ENCODE data around the gene MAGEB17. TPM values are rescaled to one million over a fixed set of nuclear protein-coding genes. Genes with fewer than 3 reads are reported as not detected.

Gene MAGEB17
- total and polyA plus RNA-seq, 2 of the 8 experiments (the other 6 are each of a cell fraction or from before 2014, with no cell fraction given) = 0.48 to 1.1 TPM

GRCh38 chrX:16199343-16199742 lies 32.1 kb downstream of the MAGEB17 start:
- H3K4me1 ChIP-seq (replicated peaks in 1 of 4; ENCODE audit: control insufficient read depth in 3 of 4, insufficient read depth in 4 of 4, low read length in 3 of 4) = peaks cover 0 to 7% (median 4%) of the 10 kb centered on the region in 4 experiments; a peak in 4 of 7 replicates
- no peak overlapping the region for H3K27ac ChIP-seq (ENCODE audit: low read depth, low read length)
- H4K5ac ChIP-seq (ENCODE audit: insufficient read length, low read depth, low read length) = peak overlapping the region; percentile 68
- H3K9me3 ChIP-seq (ENCODE audit: insufficient read depth in 2 of 2, low read depth in 1 of 2, low read length in 1 of 2) = no peaks in the 10 kb centered on the region
- no peaks in the 10 kb centered on the region for H3K27me3 ChIP-seq (replicated peaks in 1 of 4; ENCODE audit: control insufficient read depth in 3 of 4, extremely low read depth in 1 of 4, insufficient read depth in 3 of 4, low read length in 3 of 4)
- FAIRE-seq (peak; percentile 79), DNase-seq (ENCODE audit: low read depth in 1 of 2, low spot score in 2 of 2) (no peak)
- no peaks in the 10 kb centered on the region for H3K79me1 ChIP-seq (ENCODE audit: low read depth, low read length)
- no peak overlapping the region for H2BK15ac ChIP-seq (ENCODE audit: low read length)
- no peak overlapping the region for H3K9ac ChIP-seq (replicated peaks in 1 of 4; ENCODE audit: extremely low read depth in 1 of 4, low read depth in 3 of 4, low read length in 3 of 4)
- 0 out of 2 replicates have a peak overlapping the region, but pooled peaks have one; percentile 72 for H2BK20ac ChIP-seq (ENCODE audit: low read length)
- no peaks in the 10 kb centered on the region for H3K36me3 ChIP-seq (ENCODE audit: control insufficient read depth in 2 of 4, insufficient read depth in 4 of 4, low read length in 3 of 4)
- TF ChIP-seq KDM4A (IDR thresholded peaks at IDR 0.05; ENCODE audit: low read depth, low read length, severe bottlenecking) (no peak), CHD1 (IDR thresholded peaks at IDR 0.05; ENCODE audit: low read depth, low read length) (no peak), JUN (IDR thresholded peaks at IDR 0.05; ENCODE audit: low read depth, low read length) (peak; percentile 75; the same call in 1 of the 2 replicates), JUND (IDR thresholded peaks at IDR 0.05; ENCODE audit: low read length) (0 out of 2 replicates have a peak, but pooled peaks have one; percentile 17), TBP (IDR thresholded peaks at IDR 0.05; ENCODE audit: low read depth, low read length) (no peak), NANOG (IDR thresholded peaks at IDR 0.05; ENCODE audit: insufficient read depth, low read depth, low read length, poor library complexity, severe bottlenecking) (no peak), SP1 (IDR thresholded peaks at IDR 0.05; ENCODE audit: low read depth, low read length) (no peak), FOSL1 (IDR thresholded peaks at IDR 0.05; ENCODE audit: insufficient read depth, low read depth, low read length) (no peak), CREB1 (IDR thresholded peaks at IDR 0.05) (no peak)
- H2BK5ac ChIP-seq (ENCODE audit: low read depth, low read length) = 0 out of 2 replicates have a peak overlapping the region, but pooled peaks have one; percentile 66
- H3K4ac ChIP-seq (replicated peaks; ENCODE audit: insufficient read length, low read depth, low read length) = no peak overlapping the region
- H3K4me3 ChIP-seq (ENCODE audit: extremely low read depth in 1 of 4, insufficient read depth in 2 of 4, low read depth in 3 of 4, low read length in 4 of 4) = peak overlapping the region in 1 of 4 experiments; percentile 12; a peak in 1 of 8 replicates
- no peaks in the 10 kb centered on the region for H3K79me2 ChIP-seq (ENCODE audit: control insufficient read depth in 1 of 2, insufficient read depth in 2 of 2, low read length in 2 of 2)
- POLR2A ChIA-PET (ENCODE audit: partially characterized antibody) = interaction anchor here (1.5 kb wide), 1 partner anchor 9 kb away, joined by 4 read pairs; no protein-coding TSS in a partner anchor
- H2AFZ ChIP-seq (ENCODE audit: low read length) = no peak overlapping the region
- H4K20me1 ChIP-seq (replicated peaks in 1 of 2; ENCODE audit: control insufficient read depth in 1 of 2, insufficient read depth in 2 of 2, low read length in 2 of 2) = no peaks in the 10 kb centered on the region
- H4K8ac ChIP-seq (ENCODE audit: extremely low read depth, insufficient read depth, low read length) = no peak overlapping the region
- no peak overlapping the region for H3K23ac ChIP-seq (ENCODE audit: insufficient read length)
- H3K4me2 ChIP-seq (ENCODE audit: insufficient read depth in 1 of 2, low read depth in 2 of 2, low read length in 2 of 2) = peak overlapping the region in 1 of 2 experiments; percentile 4; a peak in 2 of 4 replicates
- H2BK12ac ChIP-seq (ENCODE audit: low read depth, low read length) = no peak overlapping the region
- WGBS, 2 experiments (ENCODE audit: extremely low coverage in 1 of 2, insufficient coverage in 1 of 2, insufficient read length in 1 of 2, insufficient replicate concordance in 2 of 2, low coverage in 1 of 2, low lambda C conversion rate in 2 of 2, missing lambda C conversion rate in 1 of 2) = 22% methylated on average over 1 of the region's 1 CpG; no CpG with 5 or more reads in 1 of the 2 experiments
- no peak overlapping the region for H3K14ac ChIP-seq (ENCODE audit: insufficient read length)
- no peak overlapping the region for H3K56ac ChIP-seq (replicated peaks; ENCODE audit: insufficient read length, low read depth, low read length)
- no peak overlapping the region for H2BK120ac ChIP-seq (replicated peaks; ENCODE audit: low read depth, low read length)
- no peaks in the 10 kb centered on the region for H3K23me2 ChIP-seq (ENCODE audit: low read depth, low read length)
- H4K91ac ChIP-seq (replicated peaks; ENCODE audit: insufficient read length, low read length) = no peak overlapping the region
- CTCF ChIA-PET (ENCODE audit: partially characterized antibody) = interaction anchor here (1.1 to 1.6 kb wide), 2 partner anchors 10 to 12 kb away, joined by 4 to 6 read pairs; no protein-coding TSS in a partner anchor
- no peak overlapping the region for H3K18ac ChIP-seq (ENCODE audit: extremely low read depth, low read length)
- no peak overlapping the region for H2AK5ac ChIP-seq (ENCODE audit: low read depth, low read length)
